GM19035 (cell line): ENCODE data around the gene ARSK.
"Not testable (repeated sequence)": the region's sequence is repeated elsewhere in the genome, so short reads cannot be mapped to it uniquely, and the experiment has no call there.

Experiments
- ATAC-seq: cut with Tn5 transposase; IDR thresholded peaks from one replicate; pipeline ENCODE4 v1.9.1; 2021; ENCODE audit not compliant: unreplicated experiment

The ARSK gene

DNA sequence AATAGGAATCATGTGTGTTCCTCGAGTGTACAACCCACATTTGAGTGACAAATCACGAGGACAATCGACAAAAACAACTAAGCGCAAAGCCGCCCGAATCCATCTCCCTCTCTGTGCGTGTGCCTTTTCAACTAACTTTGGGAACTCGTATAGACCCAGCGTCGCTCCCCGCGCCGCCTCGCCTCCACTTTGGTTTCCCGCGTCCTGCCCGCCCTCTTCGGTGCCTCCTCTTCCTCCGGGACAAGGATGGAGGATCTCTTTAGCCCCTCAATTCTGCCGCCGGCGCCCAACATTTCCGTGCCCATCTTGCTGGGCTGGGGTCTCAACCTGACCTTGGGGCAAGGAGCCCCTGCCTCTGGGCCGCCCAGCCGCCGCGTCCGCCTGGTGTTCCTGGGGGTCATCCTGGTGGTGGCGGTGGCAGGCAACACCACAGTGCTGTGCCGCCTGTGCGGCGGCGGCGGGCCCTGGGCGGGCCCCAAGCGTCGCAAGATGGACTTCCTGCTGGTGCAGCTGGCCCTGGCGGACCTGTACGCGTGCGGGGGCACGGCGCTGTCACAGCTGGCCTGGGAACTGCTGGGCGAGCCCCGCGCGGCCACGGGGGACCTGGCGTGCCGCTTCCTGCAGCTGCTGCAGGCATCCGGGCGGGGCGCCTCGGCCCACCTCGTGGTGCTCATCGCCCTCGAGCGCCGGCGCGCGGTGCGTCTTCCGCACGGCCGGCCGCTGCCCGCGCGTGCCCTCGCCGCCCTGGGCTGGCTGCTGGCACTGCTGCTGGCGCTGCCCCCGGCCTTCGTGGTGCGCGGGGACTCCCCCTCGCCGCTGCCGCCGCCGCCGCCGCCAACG is 65.3 kb downstream of the ARSK start, which contains the start of gene GPR150:
Gene GPR150, plus strand, starts transcription at position 58 of the 840 bp plus-strand sequence. Its CDS starts 189 bp downstream, at position 247.
- ATAC-seq, result peak; percentile 71

DNA sequence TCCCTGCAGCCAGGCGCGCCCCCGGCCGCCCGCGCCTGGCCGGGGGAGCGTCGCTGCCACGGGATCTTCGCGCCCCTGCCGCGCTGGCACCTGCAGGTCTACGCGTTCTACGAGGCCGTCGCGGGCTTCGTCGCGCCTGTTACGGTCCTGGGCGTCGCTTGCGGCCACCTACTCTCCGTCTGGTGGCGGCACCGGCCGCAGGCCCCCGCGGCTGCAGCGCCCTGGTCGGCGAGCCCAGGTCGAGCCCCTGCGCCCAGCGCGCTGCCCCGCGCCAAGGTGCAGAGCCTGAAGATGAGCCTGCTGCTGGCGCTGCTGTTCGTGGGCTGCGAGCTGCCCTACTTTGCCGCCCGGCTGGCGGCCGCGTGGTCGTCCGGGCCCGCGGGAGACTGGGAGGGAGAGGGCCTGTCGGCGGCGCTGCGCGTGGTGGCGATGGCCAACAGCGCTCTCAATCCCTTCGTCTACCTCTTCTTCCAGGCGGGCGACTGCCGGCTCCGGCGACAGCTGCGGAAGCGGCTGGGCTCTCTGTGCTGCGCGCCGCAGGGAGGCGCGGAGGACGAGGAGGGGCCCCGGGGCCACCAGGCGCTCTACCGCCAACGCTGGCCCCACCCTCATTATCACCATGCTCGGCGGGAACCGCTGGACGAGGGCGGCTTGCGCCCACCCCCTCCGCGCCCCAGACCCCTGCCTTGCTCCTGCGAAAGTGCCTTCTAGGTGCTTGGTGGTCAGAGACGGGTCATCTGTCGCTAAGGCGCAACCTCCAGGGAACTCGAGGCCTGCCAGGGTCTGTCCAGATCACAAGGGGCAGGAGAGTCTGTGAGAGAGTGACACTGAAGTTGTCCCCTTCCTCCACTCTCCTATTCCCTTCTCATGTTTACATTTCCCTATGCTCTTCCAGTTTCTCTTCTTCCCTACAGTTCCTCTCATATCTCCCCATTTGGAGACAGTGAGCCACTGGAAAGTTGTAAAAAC is 66.3 kb downstream of the ARSK start:
- peak; percentile 53 for ATAC-seq

DNA sequence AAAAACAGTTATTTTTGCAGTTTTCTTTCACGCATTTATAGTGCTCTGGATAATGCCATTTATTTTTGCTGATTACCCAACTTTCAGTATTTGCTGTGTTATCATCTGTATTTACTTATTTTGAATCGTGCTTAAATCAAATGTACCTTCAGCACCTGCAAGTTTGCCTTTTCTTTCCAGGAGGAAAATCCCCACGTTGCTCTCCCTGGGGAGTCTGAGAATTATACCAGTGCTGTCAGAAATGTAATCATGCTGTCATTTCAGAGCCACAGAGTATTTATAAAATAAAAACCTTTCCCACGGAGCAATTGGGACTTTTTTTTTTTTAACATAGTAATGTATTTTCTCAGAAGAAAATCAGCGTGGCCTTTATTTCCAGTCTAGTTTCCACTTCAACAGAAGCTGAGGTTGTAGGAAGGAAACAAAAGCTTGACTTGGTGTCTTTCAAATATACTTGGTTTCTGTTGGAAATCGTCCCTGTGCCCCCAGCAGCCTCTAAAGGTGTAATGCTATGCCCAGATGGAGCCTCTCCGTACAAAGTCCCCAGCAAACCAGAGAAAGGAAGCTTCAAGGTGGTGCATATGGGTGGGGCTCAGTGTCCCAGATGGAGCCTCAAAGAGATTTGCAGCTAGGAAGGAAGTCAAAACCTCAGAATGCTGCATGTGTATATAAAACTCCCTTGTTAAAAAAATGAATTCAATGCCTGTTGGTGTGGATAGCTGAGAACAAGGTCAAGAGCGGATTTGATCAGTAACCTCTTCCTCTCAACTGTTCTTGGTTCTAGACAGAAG is 67.1 kb downstream of the ARSK start:
- ATAC-seq, result no peak

DNA sequence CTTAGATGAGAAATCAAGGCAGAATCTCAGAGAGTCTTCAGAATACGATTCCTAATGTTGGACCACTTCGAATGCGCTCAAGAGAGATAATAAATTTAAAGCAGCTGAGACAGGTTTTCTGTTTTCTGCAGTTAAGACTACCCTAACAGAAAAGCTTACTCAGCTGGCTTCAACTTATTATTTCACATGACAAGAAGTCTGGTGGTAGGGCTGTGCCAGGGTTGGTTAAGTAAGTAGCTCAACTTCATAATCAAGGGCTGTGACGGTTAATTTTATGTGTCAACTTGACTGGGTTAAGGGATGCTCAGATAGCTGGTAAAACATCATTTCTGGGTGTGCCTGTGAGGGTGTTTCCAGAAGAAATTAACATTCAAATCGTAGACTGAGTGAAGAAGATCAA is 68.8 kb downstream of the ARSK start:
- ATAC-seq, result no peak

DNA sequence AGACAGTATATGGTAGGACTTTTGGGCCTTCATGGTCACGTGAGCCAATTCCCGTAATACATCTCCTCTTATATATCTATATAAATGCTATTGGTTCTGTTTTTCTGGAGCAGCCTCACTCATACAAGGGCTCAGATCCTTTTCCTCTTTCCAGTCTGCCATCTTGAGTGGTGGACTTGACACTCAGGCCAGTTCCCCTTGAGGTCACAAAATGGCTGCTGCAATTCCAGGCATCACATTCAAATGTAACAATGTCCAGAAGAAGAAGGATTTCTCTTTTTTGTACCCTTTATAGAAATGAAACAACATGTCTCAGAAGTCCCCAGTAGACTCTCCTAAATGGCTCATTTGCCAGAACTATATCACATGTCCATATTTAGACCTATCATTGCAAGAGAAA is 69.5 kb downstream of the ARSK start:
- no peak for ATAC-seq

DNA sequence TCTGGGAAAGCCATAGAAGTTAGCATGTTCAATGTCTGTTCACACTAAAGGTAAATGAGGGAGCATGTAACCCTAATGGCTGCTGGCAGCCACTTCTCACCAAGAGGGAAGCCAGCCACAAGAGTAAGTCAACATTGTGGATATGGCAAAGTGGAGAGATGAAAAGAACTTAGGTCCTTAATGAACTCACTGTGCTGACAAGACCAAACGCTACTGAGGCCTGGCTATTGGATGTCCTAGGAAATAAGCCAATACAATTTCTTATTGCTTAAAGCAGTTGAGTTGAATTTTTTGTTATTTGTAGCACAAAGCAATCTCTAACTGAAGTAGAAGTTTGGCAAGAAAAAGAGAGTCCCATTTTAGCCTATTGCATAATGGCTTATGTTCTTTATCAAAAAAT is 71.8 kb downstream of the ARSK start:
- ATAC-seq, result no peak

DNA sequence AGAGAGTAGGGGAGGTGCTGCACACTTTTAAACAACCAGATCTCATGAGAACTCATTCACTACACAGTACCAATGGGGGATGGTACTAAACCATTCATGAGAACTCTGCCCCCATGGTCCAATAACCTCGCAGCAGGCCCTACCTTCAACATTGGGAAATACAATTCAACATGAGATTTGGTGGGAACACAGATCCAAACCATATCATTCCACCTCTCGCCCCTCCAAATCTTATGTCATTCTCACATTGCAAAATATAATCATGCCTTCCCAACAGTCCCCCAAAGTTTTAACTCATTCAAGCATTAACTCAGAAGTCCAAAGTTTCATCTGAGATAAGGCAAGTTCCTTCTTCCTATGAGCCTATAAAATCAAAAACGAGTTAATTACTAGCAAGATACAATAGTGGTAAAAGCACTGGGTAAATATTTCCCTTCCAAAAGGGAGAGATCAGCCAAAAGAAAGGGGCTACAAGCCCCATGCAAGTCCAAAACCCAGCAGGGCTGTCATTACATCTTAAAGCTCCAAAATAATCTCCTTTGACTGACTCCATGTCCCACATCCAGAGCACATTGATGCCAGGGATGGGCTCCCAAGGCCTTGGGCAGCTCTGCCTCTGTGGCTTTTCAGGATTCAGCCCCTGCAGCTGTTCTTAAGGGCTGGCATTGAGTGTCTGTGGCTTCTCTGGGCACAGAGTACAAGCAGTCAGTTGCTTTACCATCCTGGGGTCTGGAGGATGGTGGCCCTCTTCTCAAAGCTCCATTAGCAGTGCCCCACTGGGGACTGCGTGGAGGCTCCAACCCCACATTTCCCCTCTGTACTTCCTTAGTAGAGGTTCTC is 73.3 kb downstream of the ARSK start:
- no peak for ATAC-seq

DNA sequence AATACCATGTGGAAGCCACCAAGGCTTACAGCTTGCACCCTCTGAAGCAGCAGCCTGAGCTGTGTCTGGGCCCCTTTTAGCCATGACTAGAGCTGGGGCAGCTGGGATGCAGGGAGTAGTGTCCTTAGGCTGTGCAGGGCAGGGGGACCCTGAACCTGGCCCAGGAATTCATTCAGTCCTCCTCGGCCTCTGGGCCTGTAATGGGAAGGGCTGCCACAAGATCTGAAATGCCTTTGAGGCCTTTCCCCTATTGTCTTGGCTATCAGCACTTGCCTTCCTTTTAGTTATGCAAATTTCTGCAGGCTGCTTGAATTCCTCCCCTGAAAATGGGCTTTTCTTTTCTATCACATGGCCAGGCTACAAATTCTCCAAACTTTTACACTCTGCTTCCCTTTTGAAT is 74.0 kb downstream of the ARSK start:
- no peak for ATAC-seq

DNA sequence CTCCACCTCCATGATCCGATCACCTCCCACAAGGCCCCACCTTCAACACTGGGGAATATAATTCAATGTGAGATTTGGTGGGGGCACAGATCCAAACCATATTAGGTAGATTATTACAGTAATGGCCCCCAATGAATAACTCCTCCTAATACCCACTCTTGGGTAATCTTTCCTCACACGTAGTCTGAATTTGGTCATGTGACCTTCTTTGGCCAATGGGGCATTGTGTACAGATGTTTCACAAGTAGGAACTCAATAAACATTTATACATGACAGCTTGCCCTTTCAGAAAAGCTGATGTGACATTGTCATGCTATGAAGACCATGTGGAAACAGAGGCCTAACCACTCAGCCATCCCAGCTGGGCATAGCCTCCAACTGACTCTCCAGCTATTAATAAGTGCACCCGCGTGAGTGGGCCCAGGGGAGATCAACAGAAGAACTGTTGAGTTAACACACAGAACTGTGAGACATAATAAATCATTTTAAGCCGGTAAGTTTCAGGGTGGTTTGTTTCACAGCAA is 75.6 kb downstream of the ARSK start:
- no peak for ATAC-seq

DNA sequence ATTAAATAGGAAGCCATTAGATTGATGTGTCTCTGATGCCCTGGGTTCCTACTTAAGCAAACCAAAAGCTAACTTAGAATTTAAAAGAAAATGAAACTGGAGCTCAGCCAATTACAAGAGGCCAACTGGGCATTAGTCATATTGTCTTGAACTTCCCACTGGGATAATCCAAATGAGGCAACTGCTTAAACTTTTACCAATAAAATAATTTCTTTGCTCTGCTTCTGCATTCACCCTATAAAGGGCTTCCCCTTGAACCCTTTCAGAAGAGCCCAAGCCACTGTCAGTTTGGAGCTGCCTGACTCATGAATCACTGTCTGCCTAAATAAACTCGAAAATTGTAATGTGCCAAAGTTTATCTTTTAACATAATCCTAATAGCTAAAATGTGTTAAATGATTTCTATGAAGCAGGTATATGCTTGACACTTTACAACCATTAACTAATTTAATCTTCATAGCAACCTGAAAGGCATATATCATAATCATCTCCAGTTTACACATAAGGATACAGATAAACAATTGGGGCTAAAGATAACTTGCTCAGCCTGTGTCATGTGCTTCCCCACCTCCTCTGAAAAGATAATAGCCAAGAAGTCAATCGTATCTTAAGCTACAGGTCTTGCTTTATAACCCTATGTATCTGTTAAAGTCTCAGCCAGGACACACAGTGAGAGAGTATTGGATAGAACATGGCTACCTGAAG is 76.5 kb downstream of the ARSK start:
- no peak for ATAC-seq

DNA sequence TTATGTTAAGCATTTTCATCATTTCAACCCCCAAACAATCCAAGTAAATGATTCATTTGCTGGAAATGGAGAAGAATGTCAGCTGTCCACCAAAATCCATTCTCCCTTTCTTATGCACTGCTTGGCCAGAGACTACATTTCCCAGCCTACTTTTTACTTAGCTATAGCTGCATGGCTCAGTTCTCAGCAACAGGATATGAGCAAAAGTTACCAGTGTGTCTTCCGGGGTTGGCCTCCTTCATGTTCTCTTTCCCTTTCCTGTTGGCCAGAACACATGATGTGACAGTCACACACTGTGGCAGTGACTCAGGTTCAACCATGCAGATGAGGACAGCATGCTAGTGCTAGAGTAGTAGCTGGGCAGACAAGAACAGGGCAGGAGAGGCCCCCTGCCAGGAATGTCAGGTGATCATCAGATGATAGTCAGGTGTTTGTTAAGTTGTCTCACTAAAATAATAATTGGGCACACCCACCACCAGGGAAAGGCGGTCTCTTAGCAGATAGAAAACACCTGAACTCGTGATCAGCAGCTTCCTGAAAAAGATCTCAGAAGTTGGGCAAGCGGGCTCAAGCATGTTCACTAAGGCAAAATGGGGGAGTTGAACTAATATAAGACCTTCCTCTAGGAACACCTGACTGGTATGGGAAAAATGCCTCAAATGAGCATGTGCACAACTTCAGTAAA is 77.2 kb downstream of the ARSK start:
- ATAC-seq, result peak; percentile 83

DNA sequence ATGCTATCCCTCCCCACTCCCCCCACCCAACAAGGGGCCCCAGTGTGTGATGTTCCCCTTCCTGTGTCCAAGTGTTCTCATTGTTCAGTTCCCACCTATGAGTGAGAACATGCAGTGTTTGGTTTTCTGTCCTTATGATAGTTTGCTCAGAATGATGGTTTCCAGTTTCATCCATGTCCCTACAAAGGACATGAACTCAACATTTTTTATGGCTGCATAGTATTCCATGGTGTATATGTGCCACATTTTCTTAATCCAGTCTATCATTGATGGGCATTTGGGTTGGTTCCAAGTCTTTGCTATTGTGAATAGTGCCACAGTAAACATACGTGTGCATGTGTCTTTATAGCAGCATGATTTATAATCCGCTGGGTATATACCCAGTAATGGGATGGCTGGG is 78.0 kb downstream of the ARSK start:
- ATAC-seq, result not testable (repeated sequence)

DNA sequence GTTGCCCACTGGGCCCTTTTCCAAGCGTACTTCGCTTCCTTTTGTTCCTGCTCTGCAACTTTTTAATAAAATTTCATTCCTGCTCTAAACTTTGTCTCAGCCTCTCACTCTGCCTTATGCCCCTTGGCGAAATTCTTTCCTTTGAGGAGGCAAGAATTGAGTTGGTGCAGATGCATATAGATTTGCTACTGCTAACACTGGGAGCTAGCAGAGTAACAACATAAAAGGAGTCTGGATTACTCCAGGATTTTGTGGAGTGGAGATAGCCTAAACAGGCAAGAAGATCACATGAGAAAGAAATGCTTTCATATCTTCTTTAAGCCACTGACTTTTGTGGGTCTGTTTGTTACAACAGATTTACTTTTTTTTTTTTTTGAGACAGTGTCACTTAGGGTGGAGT is 78.8 kb downstream of the ARSK start:
- no peak for ATAC-seq

DNA sequence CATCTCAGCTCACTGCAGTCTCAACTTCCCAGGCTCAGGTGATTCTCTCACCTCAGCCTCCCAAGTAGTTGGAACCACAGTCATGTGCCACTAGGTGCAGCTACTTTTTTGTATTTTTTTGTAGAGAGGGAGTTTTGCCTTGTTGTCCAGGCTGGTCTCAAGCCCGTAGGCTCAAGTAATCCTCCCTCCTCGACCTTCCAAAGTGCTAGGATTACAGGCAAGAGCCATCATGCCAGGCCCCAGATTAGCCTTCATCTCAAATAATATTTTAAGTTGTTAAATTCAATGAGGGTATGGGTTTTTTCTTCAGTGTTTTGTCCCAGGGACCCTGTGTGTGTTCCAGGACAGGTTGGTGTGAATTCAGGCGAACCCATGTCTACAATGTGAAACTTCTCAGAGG is 79.2 kb downstream of the ARSK start:
- no peak for ATAC-seq

DNA sequence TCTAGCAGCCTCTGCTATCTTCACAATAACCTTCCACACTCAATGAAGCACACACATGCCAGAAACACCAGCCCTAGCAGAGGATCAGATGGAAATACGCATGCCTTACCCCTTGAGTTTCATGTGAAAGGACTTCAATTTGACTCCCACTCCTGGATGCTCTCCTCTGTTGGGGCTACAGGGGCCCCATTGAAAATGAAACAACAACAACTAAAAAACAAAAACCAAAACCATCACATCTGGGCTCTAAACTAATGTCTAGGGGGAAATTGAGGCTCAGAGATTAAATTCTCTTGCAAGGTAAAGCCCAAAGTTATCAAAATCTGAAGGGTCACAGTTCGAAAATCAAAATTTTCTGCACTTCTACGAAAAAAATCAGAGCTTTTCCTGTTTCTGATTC is 83.7 kb downstream of the ARSK start:
- no peak for ATAC-seq

DNA sequence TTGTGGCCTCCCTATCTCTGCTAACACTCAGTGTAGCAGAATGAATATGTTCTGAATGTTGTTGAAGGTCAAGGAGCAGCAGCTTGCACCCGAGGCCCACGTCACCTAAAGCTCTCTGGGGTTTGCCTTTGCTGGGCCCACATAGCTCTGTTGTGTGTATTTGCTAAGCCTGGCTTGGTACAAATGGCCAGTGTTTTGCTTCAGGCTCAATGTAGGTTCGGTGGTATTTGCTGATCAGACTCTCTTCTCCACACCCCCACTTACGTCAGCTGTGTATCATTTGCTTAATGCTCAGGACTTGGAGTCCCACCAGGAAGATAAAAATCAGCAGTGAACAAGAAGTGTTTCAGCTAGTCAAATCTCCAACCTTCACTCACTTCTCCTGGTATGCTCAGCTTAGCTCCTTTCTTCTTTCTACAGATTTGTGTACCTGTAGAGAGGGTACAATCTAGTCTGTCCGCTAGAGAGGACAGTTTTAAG is 86.9 kb downstream of the ARSK start:
- no peak for ATAC-seq

DNA sequence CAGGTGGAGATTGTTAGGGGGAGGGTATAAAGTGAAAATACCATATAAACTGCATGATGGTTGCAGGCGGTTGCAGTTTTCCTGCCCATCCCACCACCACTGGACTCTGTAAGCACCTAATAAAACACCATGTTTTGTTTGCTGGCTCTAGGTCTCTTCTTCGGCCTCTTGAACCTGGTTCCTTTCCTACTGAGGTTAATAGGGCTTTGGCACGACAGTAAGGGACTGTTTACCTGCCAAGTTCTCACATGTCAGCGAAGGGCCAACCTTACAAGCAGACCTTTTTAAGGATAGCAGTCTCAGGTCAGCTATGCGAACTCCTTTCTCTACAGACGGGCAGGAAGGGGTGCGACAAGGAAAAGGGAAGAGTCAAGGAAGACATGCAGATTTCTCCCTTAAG is 88.3 kb downstream of the ARSK start:
- no peak for ATAC-seq

DNA sequence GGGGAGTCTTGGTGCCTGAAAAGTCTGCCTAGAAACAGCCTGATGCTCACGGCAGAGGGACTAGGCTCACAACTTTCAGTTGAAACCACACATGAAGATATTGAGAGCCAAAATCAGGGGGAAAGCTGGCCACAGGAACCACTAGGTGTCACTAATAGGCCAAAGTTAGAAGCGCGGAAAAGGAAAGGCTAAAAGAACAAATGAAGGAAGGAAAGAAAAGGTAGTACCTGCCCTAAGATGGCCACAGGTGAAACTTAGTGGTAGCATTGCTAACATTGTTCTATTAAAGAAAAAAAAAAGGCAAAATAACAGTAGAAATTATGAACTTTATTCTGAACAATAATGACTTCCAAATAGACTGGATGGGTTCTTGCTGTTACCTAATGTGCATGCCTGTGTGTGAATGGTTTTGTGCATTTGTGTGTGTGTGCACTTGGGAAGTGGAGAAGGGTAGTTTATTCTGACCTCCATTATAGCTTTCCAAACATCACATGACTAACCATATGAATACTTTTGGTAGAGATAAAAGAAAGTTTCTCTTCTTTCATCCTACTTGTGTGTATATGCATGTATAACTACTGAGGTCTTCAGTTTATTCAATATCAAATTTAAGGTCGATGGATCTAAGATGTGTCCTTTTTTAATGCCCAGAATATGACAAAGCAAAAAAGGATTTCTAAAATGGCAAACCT is 89.6 kb downstream of the ARSK start:
- ATAC-seq, result peak; percentile 41
